GM21423 (cell line): ENCODE data around the gene RASGRF2.

Experiments used
- ATAC-seq: cut with Tn5 transposase; IDR thresholded peaks from one replicate; pipeline ENCODE4 v1.9.1; 2021; ENCODE audit warnings: mild to moderate bottlenecking, moderate library complexity; ENCODE audit not compliant: unreplicated experiment

RASGRF2 gene

DNA sequence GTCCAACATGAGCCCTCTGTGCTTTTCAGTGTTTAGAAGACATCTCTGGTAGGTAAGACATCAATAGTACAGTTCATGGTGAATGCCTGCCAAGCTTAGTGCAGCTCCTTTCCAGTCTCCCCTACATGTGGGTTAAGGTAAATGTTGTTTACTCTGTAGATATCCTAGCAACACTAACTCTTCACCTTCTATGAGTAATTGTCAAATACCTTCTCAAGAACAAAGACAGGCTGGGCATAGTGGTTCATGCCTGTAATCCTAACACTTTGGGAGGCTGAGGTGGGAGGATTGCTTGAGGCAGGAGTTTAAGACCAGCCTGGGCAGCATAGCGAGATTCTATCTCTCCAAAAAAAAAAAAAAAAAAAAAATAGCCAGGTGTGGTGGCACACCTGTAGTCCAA, 18.7 kb upstream of the RASGRF2 start:
- no peak for ATAC-seq

DNA sequence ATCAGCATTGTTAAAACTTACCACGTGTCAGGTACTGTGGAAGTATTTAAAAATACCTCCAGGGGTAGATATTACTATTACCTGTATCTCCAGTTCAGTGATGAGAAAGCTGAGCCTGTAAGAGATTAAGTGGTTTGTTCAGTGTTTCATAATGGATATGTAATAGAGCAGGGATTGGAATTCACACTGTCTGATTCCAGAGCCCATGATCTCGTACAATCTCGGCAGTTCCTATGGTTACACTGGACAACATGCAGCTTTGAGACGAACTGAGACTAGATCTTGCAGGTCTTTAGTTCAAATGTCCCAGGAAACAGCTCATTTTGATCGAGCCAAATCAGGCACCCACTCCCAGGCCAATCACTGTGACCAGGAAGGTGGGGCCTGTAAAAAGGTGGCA, 8.8 kb upstream of the RASGRF2 start:
- no peak for ATAC-seq

GRCh38 chr5:80953587-80953986, 6.6 kb upstream of the RASGRF2 start:
- ATAC-seq: no peak

GRCh38 chr5:80955082-80955590, 5.0 kb upstream of the RASGRF2 start:
- ATAC-seq: no peak

- ATAC-seq: no peak
Observed at GRCh38 chr5:80956272-80956671, 3.9 kb upstream of the RASGRF2 start.

DNA sequence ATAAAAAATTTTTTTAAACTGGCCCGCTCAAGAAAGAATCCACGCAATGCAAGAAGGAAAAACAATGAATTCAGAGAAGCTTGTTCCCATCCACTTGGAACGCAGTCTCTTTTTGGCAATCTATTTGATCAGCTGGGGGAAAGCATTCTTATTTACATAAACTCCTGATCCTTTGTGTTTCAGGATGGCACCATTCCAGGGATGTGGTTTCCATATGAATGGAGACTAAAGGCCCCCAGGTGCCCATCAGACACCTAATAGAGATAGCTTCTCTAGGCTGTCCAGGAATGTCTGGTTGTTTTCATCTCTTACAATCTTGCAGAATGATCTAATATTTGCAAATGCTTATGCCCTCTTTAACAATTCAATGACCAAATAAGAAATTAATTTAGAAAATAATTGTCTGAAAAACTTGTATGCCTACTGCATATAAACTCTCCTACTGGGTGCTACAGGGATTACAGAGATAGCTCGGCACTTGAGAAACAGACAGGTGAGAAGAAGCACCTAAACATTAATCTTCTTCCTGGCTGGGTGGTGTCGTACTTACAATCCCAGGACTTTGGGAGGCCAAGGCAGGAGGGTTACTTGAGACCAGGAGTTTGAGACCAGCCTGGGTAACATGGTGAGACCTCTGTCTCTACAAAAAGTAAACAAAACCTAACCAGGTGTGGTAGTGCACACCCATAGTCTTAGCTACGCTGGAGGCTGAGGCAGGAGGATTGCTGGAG, 3.0 kb upstream of the RASGRF2 start:
- ATAC-seq: no peak

- no peak for ATAC-seq
Observed at GRCh38 chr5:80958616-80959015, 1.5 kb upstream of the RASGRF2 start.

DNA sequence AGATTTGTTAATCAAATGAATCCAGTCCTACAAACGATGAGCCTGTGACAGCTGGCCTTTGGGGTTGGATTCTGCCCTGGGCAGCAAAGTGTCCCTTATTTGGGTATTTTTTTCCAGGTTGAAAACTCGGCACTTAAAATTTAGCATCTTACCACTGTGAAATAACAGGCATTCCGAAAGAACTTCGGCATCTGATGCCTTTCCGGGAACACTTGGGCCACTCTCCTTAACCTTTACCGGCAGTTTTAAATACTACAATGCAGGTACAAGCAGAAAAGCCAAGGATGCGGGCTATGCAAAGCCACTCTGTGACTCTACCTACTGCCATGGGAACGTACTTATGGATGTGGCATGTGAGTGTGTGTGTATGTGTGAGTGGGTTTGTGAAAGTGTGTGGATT, 1.0 kb upstream of the RASGRF2 start:
- no peak for ATAC-seq

DNA sequence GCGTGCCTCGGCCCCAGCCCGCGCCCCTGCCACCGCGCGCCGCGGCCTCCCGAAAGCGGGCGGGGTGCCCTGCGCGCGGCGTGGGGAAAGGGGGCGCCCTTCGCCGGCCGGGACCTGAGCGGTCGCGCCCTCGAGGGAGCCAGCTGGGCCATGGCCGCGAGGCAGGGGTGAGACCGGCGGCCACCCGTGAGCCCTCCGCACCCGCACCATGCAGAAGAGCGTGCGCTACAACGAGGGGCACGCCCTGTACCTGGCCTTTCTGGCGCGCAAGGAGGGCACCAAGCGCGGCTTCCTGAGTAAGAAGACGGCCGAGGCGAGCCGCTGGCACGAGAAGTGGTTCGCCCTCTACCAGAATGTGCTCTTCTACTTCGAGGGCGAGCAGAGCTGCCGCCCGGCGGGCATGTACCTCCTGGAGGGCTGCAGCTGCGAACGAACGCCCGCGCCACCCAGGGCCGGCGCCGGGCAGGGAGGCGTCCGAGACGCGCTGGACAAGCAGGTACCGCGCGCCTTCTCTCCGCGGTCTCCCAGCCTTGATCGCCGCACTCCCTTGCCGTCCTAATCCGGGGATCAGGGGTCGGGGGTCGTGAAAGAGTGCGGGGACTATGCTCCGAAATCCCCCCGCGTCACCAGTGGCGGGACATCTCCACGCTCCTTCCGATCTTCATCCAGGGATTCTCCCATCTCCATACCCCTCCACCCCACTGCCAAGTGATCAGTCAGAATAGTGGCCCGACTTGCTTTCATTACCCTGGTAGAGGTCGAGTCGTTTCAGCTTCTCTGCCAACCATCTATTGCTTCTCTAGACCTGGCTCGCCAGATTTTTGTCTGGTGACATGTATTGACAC, 590 bp downstream of the RASGRF2 start:
- ATAC-seq: no peak

GRCh38 chr5:80961376-80962281, 1.5 kb downstream of the RASGRF2 start:
- no peak for ATAC-seq

- ATAC-seq: no peak
Observed at GRCh38 chr5:80962630-80963520, 2.7 kb downstream of the RASGRF2 start.

DNA sequence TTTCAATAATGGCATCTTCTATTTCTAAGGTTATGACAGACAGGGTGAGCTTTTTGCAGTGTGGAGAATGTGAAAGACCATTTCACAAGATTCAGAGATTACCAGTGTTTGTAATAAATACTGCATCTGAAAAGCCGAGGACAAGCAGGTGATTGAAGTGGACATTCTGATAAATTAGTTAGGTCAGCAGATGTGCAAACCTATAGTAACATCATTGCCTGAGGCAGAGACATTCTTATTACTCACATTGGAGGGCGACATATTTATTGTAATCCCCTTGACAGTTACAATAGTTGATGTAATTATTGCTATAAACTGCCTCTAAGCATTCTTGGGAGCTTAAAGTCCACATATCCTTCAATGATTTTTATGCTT, 3.3 kb downstream of the RASGRF2 start:
- ATAC-seq: no peak

DNA sequence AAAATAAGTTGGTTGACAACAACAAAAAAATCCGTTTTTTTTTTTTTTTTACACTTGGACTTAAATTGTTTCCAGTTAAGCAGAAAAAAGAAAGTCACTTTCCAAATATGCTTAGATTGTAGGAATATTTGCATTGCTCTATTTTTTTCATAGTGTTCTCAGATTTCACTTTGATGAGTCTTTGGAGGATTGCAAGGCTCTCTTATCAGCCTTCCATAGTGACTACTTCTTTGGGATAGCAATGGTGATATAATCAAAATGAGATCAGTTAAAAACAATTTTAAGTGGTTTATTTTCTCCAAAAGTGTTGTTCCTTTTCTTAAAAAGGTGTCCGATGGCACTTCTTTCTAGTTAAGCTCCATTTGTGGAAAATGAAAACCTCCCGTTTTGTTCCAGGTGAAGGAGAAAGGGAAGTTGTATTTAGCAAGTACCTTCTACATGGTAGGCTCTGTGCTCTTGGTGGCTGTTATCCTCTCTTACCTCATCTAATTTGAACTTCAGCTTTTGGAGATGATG, 3.9 kb downstream of the RASGRF2 start:
- no peak for ATAC-seq

- no peak for ATAC-seq
Observed at GRCh38 chr5:80964491-80964890, 4.3 kb downstream of the RASGRF2 start.

DNA sequence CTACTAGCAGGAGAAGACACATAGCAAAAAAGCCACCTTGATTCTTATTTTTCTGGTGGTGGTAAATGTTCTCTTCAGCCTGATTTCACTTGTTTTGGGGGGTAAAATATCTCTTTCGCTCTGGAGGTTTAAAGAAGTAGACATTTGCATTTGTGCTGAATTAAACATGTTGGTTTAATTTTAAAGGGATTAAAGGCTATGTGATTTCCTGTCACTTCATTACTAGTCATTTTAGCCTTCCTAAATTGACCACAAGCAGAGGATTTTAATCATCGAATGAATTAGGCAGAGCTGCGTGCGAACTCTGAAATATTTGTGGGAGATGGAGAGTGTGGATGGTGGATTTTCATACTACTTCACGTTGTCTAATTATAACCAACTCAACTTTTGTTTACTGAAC, 4.8 kb downstream of the RASGRF2 start:
- no peak for ATAC-seq

DNA sequence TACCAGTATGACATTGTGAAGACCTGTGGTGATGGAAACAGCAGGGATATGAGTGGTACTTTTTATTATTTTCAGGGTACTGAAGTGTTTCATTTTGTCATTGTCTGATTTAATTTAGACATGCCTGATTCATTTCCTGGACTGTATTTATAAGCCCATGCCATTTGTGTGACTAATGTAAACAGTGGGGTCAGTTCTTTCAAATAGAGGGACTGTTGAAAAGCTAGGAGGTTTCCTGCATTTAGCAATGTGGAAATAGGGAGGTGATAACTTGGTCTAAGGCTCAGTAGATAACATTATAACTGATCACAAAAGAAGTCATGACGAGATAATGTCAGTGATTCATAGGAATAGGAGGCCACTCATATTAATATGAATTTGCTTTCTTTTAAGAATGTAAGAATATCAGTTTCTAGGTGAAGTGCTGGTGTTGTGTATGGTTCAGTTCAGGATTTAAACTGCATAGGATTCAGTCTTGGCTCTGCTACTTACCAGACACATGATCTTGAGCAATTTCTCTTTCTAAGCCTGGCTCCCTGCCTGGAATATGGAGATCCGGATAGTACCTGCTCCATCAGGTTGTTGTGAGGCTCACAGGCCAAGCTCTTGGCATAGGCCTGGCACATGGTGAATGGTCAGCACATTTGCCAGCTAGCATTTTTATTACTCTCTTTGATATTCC, 7.5 kb downstream of the RASGRF2 start:
- no peak for ATAC-seq

DNA sequence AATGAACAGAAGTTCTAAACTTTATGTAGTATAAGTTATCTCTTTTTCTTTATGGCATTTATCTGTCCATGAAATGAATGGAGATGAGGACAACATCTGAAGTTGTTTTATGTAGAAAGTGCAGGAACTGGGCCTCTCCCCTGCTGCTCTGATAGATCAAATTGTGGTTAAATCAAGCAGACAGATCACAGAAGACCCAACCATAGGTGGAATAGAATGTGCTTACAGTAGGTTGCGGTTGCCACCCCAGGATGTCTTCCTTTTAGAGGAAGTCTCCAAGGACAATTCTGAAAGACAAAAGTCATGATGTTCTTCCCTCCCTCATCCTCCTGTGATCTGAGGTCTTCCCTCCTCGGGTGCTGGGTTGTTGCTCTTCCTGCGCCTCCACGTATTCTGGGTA, 12.9 kb downstream of the RASGRF2 start:
- ATAC-seq: no peak

- ATAC-seq: no peak
Observed at GRCh38 chr5:80975065-80975464, 14.9 kb downstream of the RASGRF2 start.

GRCh38 chr5:80976985-80977384, 16.8 kb downstream of the RASGRF2 start:
- ATAC-seq: no peak
